Skeletal muscle satellite cell (primary cell): ENCODE results near the gene GPC5.

Source experiments
- H3K27me3 ChIP-seq: 2 replicates; pipeline ENCODE4 v1.7.0; 2013; ENCODE audit warnings: low read length; ENCODE audit not compliant: control insufficient read depth, insufficient read depth
- H3K36me3 ChIP-seq: 2 replicates; pipeline ENCODE4 v1.7.0; 2013; ENCODE audit warnings: mild to moderate bottlenecking, control low read depth, low read length; ENCODE audit not compliant: insufficient read depth
- H3K4me1 ChIP-seq: 2 replicates; pipeline ENCODE4 v1.7.0; 2013; ENCODE audit warnings: low read length; ENCODE audit not compliant: control insufficient read depth, insufficient read depth
- H3K4me2 ChIP-seq: 2 replicates; pipeline ENCODE4 v1.7.0; 2013; ENCODE audit warnings: mild to moderate bottlenecking, low read length
- H3K4me3 ChIP-seq: 2 replicates; pipeline ENCODE4 v1.7.0; 2013; ENCODE audit warnings: low read length
- H3K9ac ChIP-seq: 2 replicates; pipeline ENCODE4 v1.7.0; 2013; ENCODE audit warnings: mild to moderate bottlenecking, low read depth, low read length, moderate library complexity
- H3K9me3 ChIP-seq: replicated peaks from 2 replicates; pipeline ENCODE4 v1.7.0; 2013; ENCODE audit warnings: mild to moderate bottlenecking, control low read depth, low read length

The GPC5 gene

DNA sequence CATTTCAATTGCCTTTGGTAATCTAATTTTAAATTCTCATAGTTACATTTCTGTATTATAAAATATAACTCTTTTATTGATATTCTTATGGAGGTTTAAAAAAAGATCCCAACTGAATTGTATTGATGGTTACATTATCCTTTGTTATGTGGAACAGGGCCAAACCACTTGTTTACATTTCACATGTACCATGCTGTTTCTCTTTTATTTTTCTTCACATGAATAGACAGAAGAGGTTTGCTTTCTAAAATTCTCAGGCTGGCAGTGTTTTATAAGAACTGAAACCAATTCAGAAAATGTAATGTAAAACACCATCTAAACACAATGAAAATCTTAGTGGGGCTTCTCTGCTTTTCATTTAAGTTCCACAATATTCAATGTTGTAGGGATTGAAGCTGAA is 122.5 kb downstream of the GPC5 start:
- Histone ChIP-seq H3K9me3 (no peaks in the 10 kb centered on the region), H3K4me1 (no peaks in the 10 kb centered on the region), H3K27me3 (no peaks in the 10 kb centered on the region), H3K4me3 (no peak overlapping the region), H3K9ac (no peak overlapping the region), H3K36me3 (no peaks in the 10 kb centered on the region), H3K4me2 (no peak overlapping the region)

DNA sequence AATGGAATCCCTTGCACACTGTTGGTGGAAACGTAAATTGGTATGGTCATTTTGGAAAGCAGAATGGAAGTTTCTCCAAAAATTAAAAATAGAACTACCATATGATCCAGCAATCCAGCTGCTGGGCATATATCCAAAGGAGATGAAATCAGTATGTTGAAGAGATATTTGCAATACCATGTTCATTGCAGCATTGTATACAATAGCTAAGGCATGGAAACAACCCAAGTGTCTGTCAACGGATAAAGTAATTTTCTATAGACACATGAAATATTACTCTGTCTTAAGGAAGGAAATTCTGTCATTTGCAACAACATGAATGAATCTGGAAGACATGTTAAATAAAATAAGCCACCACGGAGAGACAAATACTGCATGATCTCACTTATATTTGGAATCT is 124.7 kb downstream of the GPC5 start:
- no peaks in the 10 kb centered on the region for H3K4me1 ChIP-seq
- peaks cover 6% of the 10 kb centered on the region for H3K9me3 ChIP-seq
- H3K36me3 ChIP-seq, result no peaks in the 10 kb centered on the region
- no peak overlapping the region for H3K9ac ChIP-seq
- no peaks in the 10 kb centered on the region for H3K27me3 ChIP-seq
- H3K4me3 ChIP-seq, result no peak overlapping the region
- H3K4me2 ChIP-seq, result no peak overlapping the region

DNA sequence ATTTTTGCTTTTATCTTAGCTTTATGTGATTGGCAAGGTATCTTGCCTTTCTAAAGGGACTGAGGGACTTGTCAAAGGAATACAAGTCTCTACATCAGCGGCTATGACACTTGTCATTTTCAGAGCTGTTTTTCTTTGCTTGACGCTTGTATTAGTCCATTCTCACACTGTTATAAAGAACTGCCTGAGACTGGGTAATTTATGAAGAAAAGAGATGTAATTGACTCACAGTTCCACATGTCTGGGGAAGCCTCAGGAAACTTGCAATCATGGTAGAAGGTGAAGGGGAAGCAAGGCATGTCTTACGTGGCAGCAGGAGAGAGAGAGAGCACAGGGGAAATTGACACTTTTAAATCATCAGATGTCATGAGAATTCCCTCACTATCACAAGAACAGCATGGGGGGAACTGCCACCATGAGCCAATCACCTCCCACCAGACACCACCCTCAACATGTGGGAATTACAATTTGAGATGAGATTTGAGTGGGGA is 128.2 kb downstream of the GPC5 start:
- no peak overlapping the region for H3K4me3 ChIP-seq
- H3K27me3 ChIP-seq, result no peaks in the 10 kb centered on the region
- H3K36me3 ChIP-seq, result no peaks in the 10 kb centered on the region
- H3K9ac ChIP-seq, result no peak overlapping the region
- H3K4me2 ChIP-seq, result no peak overlapping the region
- H3K4me1 ChIP-seq, result no peaks in the 10 kb centered on the region
- H3K9me3 ChIP-seq, result peaks cover 6% of the 10 kb centered on the region

DNA sequence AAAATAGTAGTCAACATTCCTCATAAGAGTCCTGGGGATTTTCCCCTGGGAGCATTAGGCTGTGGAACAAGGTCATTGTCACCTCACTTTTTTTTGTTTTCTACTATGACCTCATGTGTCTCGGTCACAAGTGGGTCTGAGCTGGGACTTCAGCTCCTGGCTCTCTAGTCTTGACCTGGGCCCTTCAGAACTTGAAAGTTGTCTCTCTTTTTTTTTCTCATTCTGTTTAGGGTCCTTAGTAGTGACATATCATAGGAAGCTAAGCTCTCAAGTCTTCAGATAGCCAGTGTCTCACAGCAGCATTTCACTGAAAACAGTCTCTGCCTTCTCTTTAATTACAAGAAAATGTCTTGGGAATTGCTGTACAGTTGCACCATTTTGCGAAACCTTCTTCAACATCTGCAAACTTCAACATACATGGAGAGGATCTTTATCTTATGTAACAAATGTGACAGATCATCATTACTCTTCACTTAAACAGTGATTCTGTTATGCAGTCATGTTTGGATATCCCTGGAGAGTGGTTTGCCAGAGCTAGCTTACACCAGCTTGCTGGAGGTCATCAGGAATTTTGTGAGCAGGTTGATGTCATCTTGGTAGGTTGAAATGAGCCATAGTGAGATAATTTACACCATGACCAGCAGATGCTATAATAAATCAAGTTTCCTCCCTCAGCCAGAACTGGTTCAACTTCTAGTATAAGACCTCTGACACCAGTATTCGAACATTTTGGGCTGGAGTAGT is 131.5 kb downstream of the GPC5 start:
- Histone ChIP-seq H3K9me3 (peaks cover 6% of the 10 kb centered on the region), H3K27me3 (no peaks in the 10 kb centered on the region), H3K4me2 (no peak overlapping the region), H3K4me1 (no peaks in the 10 kb centered on the region), H3K4me3 (no peak overlapping the region), H3K9ac (no peak overlapping the region), H3K36me3 (no peaks in the 10 kb centered on the region)

DNA sequence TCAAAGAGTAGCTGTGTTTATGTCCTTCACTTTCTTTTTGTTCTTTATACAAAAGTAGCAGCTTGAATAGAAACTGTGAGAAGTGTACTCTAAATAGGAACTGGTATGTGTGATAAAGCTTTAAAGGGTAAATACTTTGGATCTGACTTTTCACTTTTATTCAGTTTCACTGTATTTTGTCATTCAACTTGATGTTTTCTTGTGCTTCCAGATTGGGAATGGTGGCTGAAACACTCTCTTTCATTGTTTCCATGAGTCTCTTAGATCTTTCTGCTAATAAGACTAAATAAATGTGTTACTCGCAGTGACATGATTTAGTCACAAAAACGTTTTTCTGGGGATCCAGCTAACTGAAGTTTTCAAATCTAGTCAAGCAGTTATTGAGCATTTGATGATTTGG is 133.2 kb downstream of the GPC5 start:
- H3K9me3 ChIP-seq, result peaks cover 8% of the 10 kb centered on the region
- H3K4me2 ChIP-seq, result no peak overlapping the region
- H3K27me3 ChIP-seq, result no peaks in the 10 kb centered on the region
- H3K9ac ChIP-seq, result no peak overlapping the region
- no peaks in the 10 kb centered on the region for H3K36me3 ChIP-seq
- no peak overlapping the region for H3K4me3 ChIP-seq
- H3K4me1 ChIP-seq, result no peaks in the 10 kb centered on the region

DNA sequence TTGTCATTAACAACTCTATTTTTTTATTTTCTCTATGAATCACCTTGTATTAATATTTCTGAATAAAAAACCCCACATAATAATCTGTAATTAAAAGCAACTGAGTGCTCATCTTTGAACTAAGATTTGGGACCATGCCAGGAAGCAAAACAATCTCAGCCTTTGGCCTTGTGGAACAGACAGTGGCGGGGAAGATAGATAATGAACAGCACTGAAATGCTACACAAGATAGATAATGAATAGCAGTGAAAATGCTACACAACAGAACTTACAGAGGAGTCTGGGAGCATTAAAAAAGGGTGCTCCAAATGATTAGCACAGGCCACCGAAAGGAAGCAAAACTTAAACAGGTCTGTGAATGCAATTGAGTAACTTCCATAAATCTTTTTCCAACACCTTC is 134.9 kb downstream of the GPC5 start:
- H3K4me1 ChIP-seq, result no peaks in the 10 kb centered on the region
- H3K4me3 ChIP-seq, result no peak overlapping the region
- H3K27me3 ChIP-seq, result no peaks in the 10 kb centered on the region

DNA sequence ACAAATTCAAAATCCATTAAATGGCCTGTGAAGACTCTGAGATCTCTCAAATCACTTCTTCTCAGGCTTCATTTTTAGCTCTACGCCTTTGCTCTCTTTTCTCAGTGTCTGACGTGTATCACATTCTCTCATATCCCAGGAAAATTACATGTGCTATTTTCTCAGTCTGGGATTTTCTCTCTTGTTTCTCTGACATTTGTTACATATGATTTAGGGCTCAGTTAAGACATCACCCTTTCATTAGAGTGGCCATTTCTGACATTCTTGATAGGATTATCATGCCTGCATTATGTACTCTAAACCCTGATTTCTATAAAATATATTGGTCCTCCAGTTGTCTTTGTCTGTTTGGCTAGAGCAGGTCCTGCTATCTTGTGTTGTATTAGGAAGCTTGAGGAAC is 136.6 kb downstream of the GPC5 start:
- Histone ChIP-seq H3K27me3 (no peaks in the 10 kb centered on the region), H3K9me3 (peaks cover 3% of the 10 kb centered on the region), H3K36me3 (no peaks in the 10 kb centered on the region), H3K4me1 (no peaks in the 10 kb centered on the region), H3K9ac (no peak overlapping the region), H3K4me2 (no peak overlapping the region), H3K4me3 (no peak overlapping the region)

More for the DNA sequence above, 134.9 kb downstream of the GPC5 start:
- H3K4me2 ChIP-seq, result no peak overlapping the region
- no peaks in the 10 kb centered on the region for H3K36me3 ChIP-seq
- H3K9me3 ChIP-seq, result peaks cover 3% of the 10 kb centered on the region
- no peak overlapping the region for H3K9ac ChIP-seq

DNA sequence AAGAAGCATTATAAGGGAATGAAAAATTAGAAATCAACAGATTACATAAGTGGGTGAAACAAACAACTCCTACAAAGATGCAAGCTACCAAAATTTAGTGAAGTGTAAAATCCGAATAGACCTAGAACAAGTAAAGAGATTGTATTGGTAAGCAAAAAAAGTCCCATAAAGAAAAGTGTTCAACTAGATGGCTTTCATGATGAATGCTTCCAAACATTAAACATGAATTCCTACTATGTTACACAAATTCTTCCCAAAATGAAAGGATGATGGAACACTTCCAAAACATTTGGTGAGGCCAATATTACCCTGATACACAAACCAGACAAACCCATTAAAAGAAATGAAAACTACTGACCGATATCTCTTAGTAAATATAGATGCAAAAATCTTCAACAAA is 139.0 kb downstream of the GPC5 start:
- Histone ChIP-seq H3K36me3 (no peaks in the 10 kb centered on the region), H3K9me3 (peaks cover 3% of the 10 kb centered on the region), H3K9ac (no peak overlapping the region), H3K27me3 (no peaks in the 10 kb centered on the region), H3K4me3 (no peak overlapping the region), H3K4me1 (no peaks in the 10 kb centered on the region), H3K4me2 (no peak overlapping the region)

DNA sequence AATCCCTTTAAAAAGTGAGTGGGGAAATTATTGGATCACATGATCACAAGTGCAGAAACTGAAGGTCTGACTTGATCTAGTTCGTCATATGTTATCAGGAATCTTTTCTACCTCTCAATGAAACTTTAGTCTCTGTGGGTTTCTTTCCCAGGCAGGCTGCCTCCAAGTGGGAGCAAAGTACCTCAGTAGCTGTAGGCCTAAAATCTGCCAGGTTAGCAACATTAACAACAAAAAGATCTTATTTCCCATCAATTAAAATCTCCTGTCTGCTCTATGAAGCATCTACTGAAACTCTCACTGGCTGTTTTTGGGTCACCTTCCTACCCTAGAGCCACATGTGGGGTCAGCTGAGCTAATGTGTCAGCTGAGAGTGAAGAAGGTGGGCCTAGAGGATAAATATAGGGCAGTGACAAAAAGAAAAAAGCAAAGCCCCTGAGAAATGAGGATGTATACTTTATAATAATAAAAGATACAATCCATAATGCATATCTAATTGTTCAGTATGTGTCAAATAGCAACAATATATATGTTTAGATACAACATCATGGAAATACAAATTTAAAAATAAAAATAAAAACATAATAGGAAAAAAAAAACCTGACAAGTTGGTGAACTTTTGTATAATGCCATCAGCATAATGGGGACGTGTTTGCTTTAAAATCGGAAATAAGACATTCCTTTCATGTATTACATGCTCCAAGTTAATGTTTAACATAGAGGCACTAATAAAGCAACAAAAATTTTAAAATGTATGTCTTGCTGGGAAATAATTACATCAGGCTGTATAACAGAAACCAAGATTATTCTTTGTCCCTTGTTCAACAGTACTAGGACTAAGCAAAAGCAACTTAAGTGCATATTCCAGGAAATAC is 141.1 kb downstream of the GPC5 start:
- Histone ChIP-seq H3K4me1 (no peaks in the 10 kb centered on the region), H3K4me2 (no peak overlapping the region), H3K27me3 (no peaks in the 10 kb centered on the region), H3K9me3 (peaks cover 3% of the 10 kb centered on the region), H3K9ac (no peak overlapping the region), H3K4me3 (no peak overlapping the region), H3K36me3 (no peaks in the 10 kb centered on the region)

DNA sequence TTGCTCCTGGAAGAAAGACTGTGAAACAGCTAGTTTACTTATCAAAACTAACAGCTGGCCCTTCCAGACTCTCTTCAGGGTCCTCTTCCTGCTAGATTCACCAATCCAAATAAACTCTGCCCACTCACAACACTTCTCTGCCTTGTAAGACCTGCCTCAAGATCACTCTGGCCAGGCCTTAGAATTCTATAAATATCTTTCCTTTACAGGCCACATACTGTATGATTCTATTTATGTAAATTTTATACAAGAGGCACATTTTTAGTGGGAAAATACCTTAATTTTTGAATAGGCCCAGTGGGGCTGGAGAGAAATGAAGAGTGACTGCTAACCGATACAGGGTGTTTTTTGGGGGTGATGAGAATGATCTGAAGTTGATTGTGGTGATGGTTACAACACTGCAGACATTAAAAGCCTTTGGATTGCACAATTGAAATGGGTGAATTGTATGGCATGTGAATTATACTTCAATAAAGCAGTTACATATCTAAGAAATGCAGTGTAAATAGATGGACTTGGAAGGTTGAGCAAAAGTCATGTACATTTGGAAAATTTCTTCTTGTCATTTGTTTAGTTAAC is 141.8 kb downstream of the GPC5 start:
- no peak overlapping the region for H3K4me3 ChIP-seq
- H3K4me1 ChIP-seq, result no peaks in the 10 kb centered on the region
- peaks cover 1% of the 10 kb centered on the region for H3K9me3 ChIP-seq
- H3K9ac ChIP-seq, result no peak overlapping the region
- H3K4me2 ChIP-seq, result no peak overlapping the region
- no peaks in the 10 kb centered on the region for H3K27me3 ChIP-seq
- H3K36me3 ChIP-seq, result no peaks in the 10 kb centered on the region

DNA sequence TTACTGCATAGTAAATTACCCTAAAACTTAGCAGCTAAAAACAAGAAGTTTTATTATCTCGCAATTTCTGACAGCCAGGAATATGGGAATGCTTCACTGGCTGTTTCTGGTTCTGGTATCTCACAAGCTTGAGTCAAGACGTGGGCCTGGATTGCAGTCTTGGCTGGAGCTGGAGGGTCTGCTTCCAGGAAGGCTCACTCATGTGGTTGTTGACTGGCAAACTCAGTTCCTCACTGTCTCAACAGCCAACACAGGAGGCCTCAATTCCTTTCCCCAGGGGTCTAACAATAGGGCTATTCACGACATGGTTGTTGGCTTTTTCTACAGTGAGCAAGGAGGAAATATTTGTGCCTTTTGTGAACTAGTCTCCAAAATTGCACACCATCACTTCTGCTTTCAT is 146.3 kb downstream of the GPC5 start:
- no peaks in the 10 kb centered on the region for H3K27me3 ChIP-seq
- no peak overlapping the region for H3K9ac ChIP-seq
- no peaks in the 10 kb centered on the region for H3K9me3 ChIP-seq
- H3K36me3 ChIP-seq, result no peaks in the 10 kb centered on the region
- H3K4me3 ChIP-seq, result no peak overlapping the region
- H3K4me1 ChIP-seq, result no peaks in the 10 kb centered on the region
- no peak overlapping the region for H3K4me2 ChIP-seq
